Measurements from ENCODE around the gene TBC1D24. TPM values are rescaled to one million over a fixed set of nuclear protein-coding genes. Genes with fewer than 3 reads are reported as not detected.

TBC1D24 gene
- total RNA-seq, 1 donor from 2014 or later = 25.0 TPM

- DNase-seq (ENCODE audit: low spot score in 2 of 2, unreplicated experiment in 2 of 2) = no peak
- H3K4me3 Mint-ChIP-seq = peak overlapping the region; percentile 87
- no peaks in the 10 kb centered on the region for H3K27me3 Mint-ChIP-seq (ENCODE audit: low read depth)
- H3K27ac Mint-ChIP-seq = peak overlapping the region; percentile 80
- no peak for TF ChIP-seq CTCF (IDR thresholded peaks at IDR 0.05; ENCODE audit: unreplicated experiment)
- H3K36me3 Mint-ChIP-seq = peaks cover 8% of the 10 kb centered on the region
- H3K9me3 Mint-ChIP-seq = no peaks in the 10 kb centered on the region
- H3K4me1 Mint-ChIP-seq = peaks cover 5% of the 10 kb centered on the region
Observed at GRCh38 chr16:2458887-2459646, 15.9 kb upstream of the TBC1D24 start.

GRCh38 chr16:2459647-2460390 lies 15.1 kb upstream of the TBC1D24 start, which contains the start of gene TEDC2:
TSS of gene TEDC2 (plus strand) at chr16:2460109. CDS start at chr16:2460145, 36 bp downstream.
- Mint-ChIP-seq H3K4me1 (peaks cover 5% of the 10 kb centered on the region), H3K36me3 (peaks cover 8% of the 10 kb centered on the region), H3K4me3 (peak within 1 kb of the TSS; percentile 87), H3K27me3 (ENCODE audit: low read depth) (no peaks in the 10 kb centered on the region), H3K27ac (peak within 1 kb of the TSS; percentile 80), H3K9me3 (no peaks in the 10 kb centered on the region)
- peak; percentile 95 to 98 for DNase-seq (ENCODE audit: low spot score in 2 of 2, unreplicated experiment in 2 of 2)
- TF ChIP-seq CTCF (IDR thresholded peaks at IDR 0.05; ENCODE audit: unreplicated experiment) = no peak

- Mint-ChIP-seq H3K4me3 (peak overlapping the region; percentile 87), H3K27me3 (ENCODE audit: low read depth) (no peaks in the 10 kb centered on the region), H3K36me3 (peaks cover 8% of the 10 kb centered on the region), H3K27ac (no peak overlapping the region), H3K9me3 (no peaks in the 10 kb centered on the region), H3K4me1 (peaks cover 5% of the 10 kb centered on the region)
- no peak for DNase-seq (ENCODE audit: low spot score in 2 of 2, unreplicated experiment in 2 of 2)
- no peak for TF ChIP-seq CTCF (IDR thresholded peaks at IDR 0.05; ENCODE audit: unreplicated experiment)
Observed at GRCh38 chr16:2460391-2460713, 14.6 kb upstream of the TBC1D24 start.

- peaks cover 5% of the 10 kb centered on the region for H3K4me1 Mint-ChIP-seq
- no peaks in the 10 kb centered on the region for H3K27me3 Mint-ChIP-seq (ENCODE audit: low read depth)
- peak overlapping the region; percentile 51 for H3K4me3 Mint-ChIP-seq
- TF ChIP-seq CTCF (IDR thresholded peaks at IDR 0.05; ENCODE audit: unreplicated experiment) = no peak
- no peaks in the 10 kb centered on the region for H3K9me3 Mint-ChIP-seq
- H3K36me3 Mint-ChIP-seq = peaks cover 6% of the 10 kb centered on the region
- H3K27ac Mint-ChIP-seq = no peak overlapping the region
- DNase-seq (ENCODE audit: low spot score in 2 of 2, unreplicated experiment in 2 of 2) = no peak
Observed at GRCh38 chr16:2460916-2461315, 14.0 kb upstream of the TBC1D24 start.

- H3K36me3 Mint-ChIP-seq = peaks cover 2% of the 10 kb centered on the region
- H3K4me3 Mint-ChIP-seq = no peak overlapping the region
- DNase-seq (ENCODE audit: low spot score in 2 of 2, unreplicated experiment in 2 of 2) = no peak
- peaks cover 5% of the 10 kb centered on the region for H3K4me1 Mint-ChIP-seq
- H3K9me3 Mint-ChIP-seq = no peaks in the 10 kb centered on the region
- no peaks in the 10 kb centered on the region for H3K27me3 Mint-ChIP-seq (ENCODE audit: low read depth)
- no peak overlapping the region for H3K27ac Mint-ChIP-seq
- no peak for TF ChIP-seq CTCF (IDR thresholded peaks at IDR 0.05; ENCODE audit: unreplicated experiment)
Observed at GRCh38 chr16:2462031-2462866, 12.7 kb upstream of the TBC1D24 start.

Data from mesothelial cell of epicardium (in vitro differentiated cells).